AG04449 (cell line): ENCODE results near the gene ANKS3.

Experiments
- CTCF ChIA-PET: fragments of 350-600 bp; formaldehyde crosslinking; extraction: SDS; loops from one replicate; lab custom pipeline; 2021; ENCODE audit warnings: antibody characterized with exemption; lab: Yijun Ruan, JAX
- POLR2A ChIA-PET: fragments of 400-600, 350-600 bp; formaldehyde crosslinking; extraction: SDS; loops from one replicate; lab custom pipeline; 2020; ENCODE audit warnings: antibody characterized with exemption, inconsistent platforms; lab: Yijun Ruan, JAX
- DNase-seq: peaks from one replicate; pipeline ENCODE4 v3.0.0-alpha.2; 2010; ENCODE audit warnings: low read depth, low spot score
- H3K4me3 ChIP-seq: 2 replicates; pipeline ENCODE4 v1.5.1; 2011; ENCODE audit warnings: low read depth, mild to moderate bottlenecking, control low read depth, low read length
- TF ChIP-seq, protein P1 (sequence below): IDR thresholded peaks from one replicate; pipeline ENCODE4 v1.5.1; 2011; ENCODE audit warnings: mild to moderate bottlenecking, moderate library complexity, low read length, control low read depth, inconsistent platforms; ENCODE audit not compliant: insufficient read depth; ENCODE audit errors: missing control alignments

Gene ANKS3

DNA sequence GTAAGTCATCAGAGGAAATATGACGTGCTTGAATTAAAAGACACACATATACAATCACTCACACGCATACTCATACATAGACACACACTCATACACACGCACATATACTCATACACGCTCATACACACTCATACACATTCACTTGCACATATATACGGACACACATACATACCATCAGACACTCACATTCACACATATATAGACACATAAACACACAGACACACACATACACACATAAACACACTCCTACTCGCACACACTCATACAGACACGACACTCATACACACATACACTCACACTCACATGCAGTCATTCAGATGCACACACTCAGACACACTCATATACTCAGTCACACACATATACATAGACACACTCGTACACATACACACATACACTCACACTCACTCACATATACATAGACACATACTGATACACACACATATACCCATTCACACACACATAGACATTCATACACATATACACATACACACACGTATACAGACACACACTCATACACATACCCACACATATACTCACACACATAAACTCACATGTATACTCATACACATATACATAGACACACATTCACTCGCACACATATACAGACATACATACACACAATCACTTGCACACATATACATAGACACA, 65.6 kb downstream of the ANKS3 start:
- POLR2A ChIA-PET = no interaction called here
- CTCF ChIA-PET = no interaction called here
- no peak for DNase-seq
- H3K4me3 ChIP-seq = no peak overlapping the region
- TF ChIP-seq, protein P1, sequence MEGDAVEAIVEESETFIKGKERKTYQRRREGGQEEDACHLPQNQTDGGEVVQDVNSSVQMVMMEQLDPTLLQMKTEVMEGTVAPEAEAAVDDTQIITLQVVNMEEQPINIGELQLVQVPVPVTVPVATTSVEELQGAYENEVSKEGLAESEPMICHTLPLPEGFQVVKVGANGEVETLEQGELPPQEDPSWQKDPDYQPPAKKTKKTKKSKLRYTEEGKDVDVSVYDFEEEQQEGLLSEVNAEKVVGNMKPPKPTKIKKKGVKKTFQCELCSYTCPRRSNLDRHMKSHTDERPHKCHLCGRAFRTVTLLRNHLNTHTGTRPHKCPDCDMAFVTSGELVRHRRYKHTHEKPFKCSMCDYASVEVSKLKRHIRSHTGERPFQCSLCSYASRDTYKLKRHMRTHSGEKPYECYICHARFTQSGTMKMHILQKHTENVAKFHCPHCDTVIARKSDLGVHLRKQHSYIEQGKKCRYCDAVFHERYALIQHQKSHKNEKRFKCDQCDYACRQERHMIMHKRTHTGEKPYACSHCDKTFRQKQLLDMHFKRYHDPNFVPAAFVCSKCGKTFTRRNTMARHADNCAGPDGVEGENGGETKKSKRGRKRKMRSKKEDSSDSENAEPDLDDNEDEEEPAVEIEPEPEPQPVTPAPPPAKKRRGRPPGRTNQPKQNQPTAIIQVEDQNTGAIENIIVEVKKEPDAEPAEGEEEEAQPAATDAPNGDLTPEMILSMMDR = no peak

DNA sequence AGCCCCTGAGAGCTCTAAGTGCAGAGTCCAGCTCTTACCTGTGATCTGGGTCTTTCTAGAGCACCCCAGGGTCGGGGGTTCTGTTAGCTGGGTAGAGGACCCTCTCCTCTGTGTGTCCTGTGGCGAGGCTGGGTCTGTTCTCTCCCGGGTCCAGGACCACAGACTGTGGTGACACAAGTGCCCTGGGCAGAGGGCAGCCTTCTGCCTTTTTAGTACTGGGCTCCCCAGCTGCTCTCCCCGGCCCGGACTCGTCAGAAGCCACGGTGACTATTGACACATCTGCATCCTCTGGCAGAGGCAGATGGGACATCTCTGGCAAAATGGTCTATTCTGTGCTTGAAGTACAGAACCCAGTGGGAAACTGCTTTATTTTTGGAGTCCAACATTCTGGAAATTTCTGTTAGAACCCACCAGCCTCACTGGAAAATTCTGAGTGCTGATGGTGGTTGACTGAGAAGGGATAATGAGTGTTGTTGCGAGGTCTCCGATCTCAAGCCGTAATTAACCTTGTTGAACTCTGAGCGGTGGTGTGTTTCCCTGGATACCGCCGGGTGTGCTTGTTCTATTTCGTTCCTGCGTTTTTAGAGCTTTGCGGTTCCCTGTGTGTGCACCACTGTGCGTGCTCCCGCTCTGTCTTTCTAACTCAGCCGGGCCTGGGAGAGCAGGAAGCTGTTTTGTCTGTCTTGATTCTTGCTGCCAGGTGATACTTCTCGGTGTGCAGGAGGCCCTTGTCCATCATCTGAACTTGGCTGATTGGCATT, 66.7 kb downstream of the ANKS3 start:
- CTCF ChIA-PET = no interaction called here
- POLR2A ChIA-PET = no interaction called here
- no peak for DNase-seq
- no peak overlapping the region for H3K4me3 ChIP-seq
- TF ChIP-seq, protein P1 = no peak

GRCh38 chr16:4666537-4667202, 67.4 kb downstream of the ANKS3 start:
- H3K4me3 ChIP-seq = no peak overlapping the region
- ChIA-PET POLR2A (no interaction called here), CTCF (no interaction called here)
- TF ChIP-seq, protein P1 = no peak
- no peak for DNase-seq

DNA sequence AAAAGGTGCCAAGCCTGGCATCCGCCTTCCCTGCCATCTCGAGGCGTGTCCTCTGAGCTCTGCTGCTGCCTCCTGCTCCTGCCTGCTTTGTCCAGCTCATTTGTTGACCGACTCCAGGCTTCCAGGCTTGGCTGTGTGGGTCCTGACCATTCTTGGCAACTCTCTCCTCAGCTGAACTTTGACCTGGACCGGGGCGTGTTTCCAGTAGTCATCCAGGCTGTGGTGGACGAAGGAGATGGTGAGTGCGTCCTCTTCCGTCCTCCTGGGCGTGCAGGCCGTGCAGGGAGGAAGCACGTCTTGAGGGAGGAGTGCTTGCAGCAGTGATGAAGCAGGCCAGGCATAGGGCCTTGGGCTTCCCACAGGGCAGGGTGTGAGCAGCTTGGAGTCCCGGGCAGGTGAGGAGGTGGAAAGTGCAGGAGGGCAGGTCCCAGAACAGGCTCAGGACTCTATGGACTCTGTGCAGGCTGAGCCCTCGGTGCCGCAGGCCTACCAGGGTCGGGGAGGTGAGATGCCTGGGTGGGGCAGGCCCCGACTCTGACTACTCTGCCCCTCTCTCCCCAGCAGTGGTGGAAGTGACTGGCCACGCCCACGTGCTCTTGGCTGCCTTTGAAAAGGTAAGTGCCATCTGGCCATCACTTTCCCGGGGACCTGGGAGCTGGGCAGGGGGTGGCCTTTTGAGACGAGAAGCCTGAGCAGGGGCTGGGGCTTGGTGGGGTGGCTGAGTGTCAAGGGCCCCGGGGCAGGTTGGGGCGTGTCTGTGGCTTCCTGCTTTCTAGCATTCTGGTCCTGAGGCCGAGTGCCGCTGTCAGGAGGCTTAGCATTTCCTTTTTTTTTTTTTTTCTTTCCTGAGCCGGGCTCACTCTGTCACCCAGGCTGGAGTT, 69.3 kb downstream of the ANKS3 start:
- TF ChIP-seq, protein P1 = no peak
- no peak for DNase-seq
- POLR2A ChIA-PET = no interaction called here
- H3K4me3 ChIP-seq = no peak overlapping the region
- CTCF ChIA-PET = no interaction called here

- TF ChIP-seq, protein P1 = no peak
- CTCF ChIA-PET = no interaction called here
- no peak for DNase-seq
- no peak overlapping the region for H3K4me3 ChIP-seq
- POLR2A ChIA-PET = no interaction called here
Measured at GRCh38 chr16:4663777-4664465, 70.2 kb downstream of the ANKS3 start.
